HG03520 (cell line): ENCODE results near the gene WDR43.

ENCODE experiments used
- ATAC-seq: cut with Tn5 transposase; IDR thresholded peaks from one replicate; pipeline ENCODE4 v1.9.1; 2021; ENCODE audit warnings: mild to moderate bottlenecking, moderate library complexity; ENCODE audit not compliant: unreplicated experiment

The WDR43 gene

DNA sequence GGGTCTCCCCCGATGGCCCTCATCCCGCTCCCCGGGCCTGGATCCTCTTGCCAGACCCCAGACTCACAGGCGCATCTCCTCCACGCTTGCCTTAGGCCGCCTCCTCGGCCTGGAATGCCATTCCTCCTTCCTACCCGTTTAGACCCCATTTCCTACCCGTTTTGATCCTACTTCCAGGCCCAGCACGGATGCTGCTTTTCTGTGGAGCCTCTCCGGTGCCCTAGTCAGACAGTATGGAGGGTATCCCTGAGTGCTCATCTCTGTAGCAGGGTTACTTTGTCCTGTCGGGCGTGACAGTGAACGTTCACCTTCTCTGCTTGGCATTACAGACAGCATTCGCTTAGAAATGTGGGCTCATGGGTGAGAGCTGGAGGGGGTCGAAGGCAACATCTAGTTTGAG, 96.0 kb downstream of the WDR43 start:
- ATAC-seq = no peak

DNA sequence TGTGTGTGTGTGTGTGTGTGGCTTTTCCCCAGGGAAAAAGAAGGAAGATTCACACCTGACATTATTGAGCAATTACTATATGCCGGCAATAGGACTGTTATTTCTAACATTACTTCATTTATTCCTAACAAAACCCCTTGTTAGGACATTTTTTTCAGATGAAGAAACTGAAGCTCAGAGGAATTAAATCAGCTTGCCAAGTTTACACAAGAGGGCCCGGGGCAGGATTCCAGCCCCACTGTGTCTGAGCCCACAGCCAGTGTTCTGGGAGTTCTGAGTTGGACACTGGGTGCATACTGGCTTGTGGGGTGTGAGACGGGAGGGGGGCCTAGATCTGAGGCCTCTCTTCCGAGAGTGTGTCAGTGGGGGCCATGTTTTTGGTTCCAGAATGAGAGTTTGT, 96.6 kb downstream of the WDR43 start:
- ATAC-seq = no peak

DNA sequence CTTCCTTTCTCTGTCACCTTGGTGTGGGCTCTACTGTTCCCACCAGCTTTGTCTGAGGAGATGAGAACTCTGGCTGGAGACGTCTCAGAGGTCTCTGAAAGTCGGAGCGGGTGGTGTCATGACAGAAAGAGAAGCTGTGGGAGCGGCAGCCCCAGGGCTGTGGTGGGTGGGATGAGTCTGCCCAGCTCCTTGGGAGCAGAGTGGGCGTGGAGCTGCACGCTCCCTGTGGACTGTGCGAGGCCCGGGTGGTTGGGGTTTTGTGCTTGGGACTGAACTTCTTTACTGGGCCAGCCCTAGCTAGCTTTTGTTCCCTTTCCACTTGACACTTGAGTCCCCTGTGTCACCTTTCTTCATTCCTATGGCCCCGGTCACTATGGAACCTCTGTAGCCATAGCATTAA, 97.0 kb downstream of the WDR43 start:
- ATAC-seq = no peak

DNA sequence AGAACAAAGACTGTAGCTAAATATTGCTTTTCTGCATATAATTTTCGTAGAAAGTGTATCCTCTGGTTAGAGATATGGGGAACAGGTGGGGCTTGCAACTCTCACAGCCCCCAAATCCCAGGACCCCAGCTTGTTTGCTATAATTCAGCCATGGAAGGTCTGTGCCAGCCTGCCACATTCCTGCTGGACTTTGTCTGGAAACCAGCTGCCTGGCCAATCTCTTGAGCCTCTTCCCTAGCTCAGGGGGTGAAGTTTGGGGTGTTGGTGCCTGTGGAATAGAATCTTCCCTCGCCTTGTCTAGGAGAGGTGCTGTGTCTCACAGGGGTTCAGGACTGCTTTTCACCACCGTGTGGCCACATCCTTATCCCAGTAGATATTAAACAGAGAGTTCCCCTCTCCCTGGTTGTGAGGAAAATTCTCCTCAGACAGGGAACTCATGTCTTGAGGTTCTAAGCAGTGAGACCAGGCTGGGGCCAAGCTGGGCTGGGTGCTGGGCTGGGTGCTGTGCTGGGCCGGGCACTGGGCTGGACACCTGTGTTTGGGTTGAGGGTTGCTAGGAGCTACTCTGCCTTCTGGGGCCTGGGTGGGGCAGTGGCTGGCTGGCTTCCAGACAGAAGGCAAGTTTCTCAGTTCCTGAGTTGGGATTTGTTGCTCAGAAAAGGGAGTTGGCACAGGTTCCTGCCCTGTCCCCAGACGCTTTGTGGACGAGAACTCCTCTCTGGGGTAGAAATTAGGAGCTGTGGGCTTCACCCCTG, 98.9 kb downstream of the WDR43 start:
- no peak for ATAC-seq

DNA sequence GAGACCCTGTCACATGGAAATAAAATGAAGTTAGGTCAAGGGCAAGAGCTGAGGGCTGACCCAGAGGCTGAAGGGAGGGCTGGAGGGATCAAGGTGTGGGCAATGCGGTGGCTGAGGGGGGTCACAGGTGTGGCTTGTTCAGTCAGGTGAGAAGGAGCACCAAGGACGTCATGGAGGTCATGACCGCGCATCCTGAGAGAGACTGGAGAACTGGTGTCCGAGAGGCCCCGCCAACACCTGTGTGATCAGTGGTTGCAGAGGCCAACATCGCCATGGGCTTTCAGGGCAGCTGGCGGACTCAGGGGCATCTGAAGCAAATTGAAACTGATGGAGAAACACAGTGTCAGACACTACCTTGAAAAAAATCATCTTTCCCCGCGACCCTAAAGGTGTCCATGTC, 99.6 kb downstream of the WDR43 start:
- ATAC-seq = no peak

DNA sequence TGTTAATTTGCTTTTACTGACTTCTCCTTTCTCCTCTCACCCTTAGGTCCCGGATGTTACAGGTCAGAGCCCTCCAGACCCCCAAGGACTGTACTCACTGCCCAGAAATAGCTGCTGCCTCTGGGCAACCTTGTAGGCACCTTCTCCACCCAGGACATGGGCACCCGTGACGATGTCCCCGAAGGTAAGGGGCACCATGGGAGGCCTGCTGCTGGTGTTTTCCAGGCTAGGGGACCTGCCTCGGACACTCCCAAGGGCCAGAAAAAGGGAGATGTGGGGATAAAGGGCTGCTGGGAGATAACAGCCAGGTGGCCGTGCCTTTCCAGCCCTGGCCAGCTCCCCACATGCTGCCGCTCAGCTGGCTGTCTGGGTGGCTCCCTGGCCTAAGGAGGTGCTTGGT, 100.2 kb downstream of the WDR43 start:
- ATAC-seq = no peak

DNA sequence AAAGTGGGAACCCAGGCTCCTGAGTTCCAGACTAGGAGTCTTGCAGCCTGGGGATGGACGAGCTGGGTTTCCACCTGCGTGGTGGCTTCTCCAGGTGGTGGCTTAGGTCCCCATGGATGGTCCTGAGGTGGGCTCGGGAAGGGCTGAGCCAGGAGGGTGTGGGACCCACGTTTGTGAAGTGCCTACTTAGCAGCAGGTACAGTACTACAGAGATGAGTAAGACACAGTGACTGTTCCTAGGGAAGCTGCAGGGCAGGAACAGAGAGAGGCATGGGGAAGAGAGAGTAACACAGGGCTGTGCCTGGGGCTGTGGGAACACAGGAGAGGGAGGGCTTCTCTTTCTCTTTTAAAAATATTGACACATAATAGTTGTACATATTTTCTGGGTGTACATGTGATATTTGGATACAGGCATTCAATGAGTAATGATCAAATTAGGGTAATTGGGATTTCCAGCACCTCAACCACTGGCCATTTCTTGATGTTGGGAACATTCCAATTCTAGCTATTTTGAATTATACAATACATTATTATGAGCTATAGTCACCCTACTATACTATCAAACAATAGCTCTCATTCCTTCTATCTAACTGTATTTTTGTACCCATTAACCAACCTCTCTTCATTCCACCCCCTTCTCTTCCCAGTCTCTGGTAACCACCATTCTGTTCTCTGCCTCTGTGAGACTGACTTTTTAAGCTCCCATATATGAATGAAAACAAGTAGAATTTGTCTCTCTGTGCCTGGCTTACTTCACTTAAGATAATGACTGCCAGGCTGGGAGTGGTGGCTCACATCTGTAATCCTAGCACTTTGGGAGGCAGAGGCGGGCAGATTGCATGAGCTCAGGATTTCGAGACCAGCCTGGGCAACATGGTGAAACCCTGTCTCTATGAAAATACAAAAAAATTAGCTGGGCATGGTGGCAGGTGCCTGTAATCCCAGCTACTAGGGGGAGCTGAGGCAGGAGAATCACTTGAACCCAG, 101.6 kb downstream of the WDR43 start:
- no peak for ATAC-seq

DNA sequence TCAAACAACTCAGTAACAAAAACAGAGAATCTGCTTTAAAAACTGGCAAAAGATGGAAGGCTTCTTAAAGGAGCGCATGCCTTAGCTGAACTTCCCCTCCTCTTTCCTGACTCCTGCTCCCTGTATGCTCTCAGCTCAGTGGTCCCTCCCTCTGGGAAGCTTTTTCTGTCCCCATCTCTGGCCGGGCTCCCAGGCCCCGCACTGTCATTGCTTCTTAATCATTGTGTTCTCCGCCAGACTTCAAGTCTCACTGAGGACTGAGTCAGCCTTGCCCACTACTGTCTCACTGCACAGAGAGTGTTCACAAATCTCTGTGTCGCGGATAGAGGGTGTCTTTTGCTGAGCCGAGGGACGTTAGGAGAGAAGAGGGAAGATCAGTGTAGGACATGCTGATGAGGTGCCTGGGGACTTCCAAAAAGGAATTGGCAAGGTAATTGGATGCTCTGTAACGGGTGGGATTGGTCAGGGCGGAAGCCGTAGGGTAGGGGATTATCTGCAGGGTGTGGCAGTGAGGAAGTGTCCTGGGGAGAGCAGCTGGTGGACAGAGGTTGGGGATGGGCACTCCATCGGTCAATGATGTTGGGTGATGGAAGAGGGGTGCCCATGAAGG, 102.9 kb downstream of the WDR43 start:
- no peak for ATAC-seq
